ENCODE results near the gene MAU2.

The MAU2 gene

GRCh38 chr19:19338082-19338481 lies 17.5 kb downstream of the MAU2 start:
- TF ChIP-seq, protein P1, sequence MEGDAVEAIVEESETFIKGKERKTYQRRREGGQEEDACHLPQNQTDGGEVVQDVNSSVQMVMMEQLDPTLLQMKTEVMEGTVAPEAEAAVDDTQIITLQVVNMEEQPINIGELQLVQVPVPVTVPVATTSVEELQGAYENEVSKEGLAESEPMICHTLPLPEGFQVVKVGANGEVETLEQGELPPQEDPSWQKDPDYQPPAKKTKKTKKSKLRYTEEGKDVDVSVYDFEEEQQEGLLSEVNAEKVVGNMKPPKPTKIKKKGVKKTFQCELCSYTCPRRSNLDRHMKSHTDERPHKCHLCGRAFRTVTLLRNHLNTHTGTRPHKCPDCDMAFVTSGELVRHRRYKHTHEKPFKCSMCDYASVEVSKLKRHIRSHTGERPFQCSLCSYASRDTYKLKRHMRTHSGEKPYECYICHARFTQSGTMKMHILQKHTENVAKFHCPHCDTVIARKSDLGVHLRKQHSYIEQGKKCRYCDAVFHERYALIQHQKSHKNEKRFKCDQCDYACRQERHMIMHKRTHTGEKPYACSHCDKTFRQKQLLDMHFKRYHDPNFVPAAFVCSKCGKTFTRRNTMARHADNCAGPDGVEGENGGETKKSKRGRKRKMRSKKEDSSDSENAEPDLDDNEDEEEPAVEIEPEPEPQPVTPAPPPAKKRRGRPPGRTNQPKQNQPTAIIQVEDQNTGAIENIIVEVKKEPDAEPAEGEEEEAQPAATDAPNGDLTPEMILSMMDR (IDR thresholded peaks at IDR 0.05; ENCODE audit: low read depth, low read length) = no peak
- no peak for DNase-seq (ENCODE audit: extremely low read depth, low read depth)

- TF ChIP-seq, protein P1 (IDR thresholded peaks at IDR 0.05; ENCODE audit: low read depth, low read length) = no peak
These were observed 20.4 kb downstream of the MAU2 start for GRCh38 chr19:19341026-19341425.

DNA sequence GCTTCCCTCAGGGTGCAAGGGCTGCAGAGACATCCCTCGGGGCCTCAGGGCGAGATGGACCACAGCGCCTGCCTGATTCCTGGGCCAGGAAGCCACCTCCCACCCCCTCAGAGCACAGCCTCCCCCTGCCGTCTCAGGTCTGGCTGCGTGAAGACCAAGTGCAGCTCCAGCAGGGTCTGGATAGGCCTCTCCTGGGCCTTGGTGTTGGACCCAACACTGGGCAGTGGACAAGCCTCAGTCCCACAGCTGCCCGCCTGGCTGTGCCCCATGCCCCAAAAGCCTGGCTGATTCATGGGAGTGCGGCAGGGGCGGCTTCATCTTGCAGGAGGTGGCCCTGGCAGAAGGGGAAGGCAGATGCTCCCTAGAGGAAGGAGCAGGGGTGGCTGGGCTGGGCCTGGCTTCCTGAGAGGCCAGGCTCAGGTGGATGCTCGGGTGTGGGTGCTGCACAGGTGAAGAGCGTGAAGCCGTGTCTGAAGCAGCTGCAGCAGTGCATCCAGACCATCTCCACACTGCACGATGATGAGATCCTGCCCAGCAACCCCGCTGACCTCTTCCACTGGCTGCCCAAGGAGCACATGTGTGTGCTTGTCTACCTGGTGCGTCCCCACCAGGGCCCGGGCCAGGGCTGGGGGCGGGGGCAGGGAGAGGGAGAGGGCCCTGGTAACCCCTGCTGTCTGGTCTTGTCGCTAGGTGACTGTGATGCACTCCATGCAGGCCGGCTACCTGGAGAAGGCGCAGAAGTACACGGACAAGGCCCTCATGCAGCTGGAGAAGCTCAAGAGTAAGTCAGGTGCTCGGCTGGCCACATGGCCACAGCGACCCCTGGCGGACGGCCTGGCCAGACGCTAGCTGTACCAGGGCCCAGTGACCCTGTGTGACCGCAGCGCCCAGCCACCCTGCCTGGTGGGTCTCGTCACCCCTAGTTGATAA lies 21.7 kb downstream of the MAU2 start:
- TF ChIP-seq, protein P1 (IDR thresholded peaks at IDR 0.05; ENCODE audit: low read depth, low read length) = peak; percentile 91

More at GRCh38 chr19:19341026-19341425, 20.4 kb downstream of the MAU2 start:
- no peak for DNase-seq (ENCODE audit: extremely low read depth, low read depth)

GRCh38 chr19:19343016-19343362 lies 22.4 kb downstream of the MAU2 start:
- TF ChIP-seq, protein P1 (IDR thresholded peaks at IDR 0.05; ENCODE audit: low read depth, low read length) = no peak
- DNase-seq (ENCODE audit: extremely low read depth, low read depth) = no peak

More for the DNA sequence above, 21.7 kb downstream of the MAU2 start:
- DNase-seq (ENCODE audit: extremely low read depth, low read depth) = no peak

DNA sequence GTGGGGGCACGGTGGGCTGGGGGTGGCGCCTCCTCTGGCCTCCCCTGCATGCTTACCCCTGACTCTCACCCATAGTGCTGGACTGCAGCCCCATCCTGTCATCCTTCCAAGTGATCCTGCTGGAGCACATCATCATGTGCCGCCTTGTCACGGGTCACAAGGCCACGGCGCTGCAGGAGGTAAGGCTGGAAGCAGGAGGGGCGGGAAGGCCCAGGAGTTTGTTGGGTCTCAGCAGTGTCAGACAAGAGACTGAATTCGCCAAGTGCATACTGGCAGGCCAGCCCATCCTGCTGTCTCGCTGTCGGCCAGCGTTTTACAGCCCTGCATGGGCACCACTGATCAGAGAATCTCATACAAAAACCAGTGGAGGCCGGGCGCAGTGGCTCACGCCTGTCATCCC lies 23.1 kb downstream of the MAU2 start:
- TF ChIP-seq, protein P1 (IDR thresholded peaks at IDR 0.05; ENCODE audit: low read depth, low read length) = no peak
- no peak for DNase-seq (ENCODE audit: extremely low read depth, low read depth)

- TF ChIP-seq, protein P1 (IDR thresholded peaks at IDR 0.05; ENCODE audit: low read depth, low read length) = no peak
- DNase-seq (ENCODE audit: extremely low read depth, low read depth) = no peak
These were observed 24.6 kb downstream of the MAU2 start for GRCh38 chr19:19345232-19345631.

DNA sequence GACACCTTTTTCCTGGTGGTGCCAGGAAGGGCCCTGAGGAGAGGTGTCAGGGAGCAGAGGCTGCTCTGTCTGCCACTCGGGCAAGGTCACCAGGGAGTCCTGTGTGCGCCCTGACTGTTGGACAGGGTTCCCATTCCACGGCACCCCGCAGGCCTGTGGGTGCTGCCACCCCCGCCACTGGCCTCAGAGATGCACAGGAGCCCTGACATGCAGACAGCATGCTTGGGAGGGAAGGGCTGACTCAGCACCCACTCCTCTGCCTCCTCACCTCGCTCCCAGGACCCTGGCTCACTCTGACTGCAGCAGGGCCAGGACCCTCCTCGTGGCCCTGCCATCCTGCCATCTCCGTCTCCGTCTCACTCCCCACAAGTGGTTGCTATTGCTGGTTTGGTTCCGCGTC lies 25.3 kb downstream of the MAU2 start:
- TF ChIP-seq, protein P1 (IDR thresholded peaks at IDR 0.05; ENCODE audit: low read depth, low read length) = no peak
- DNase-seq (ENCODE audit: extremely low read depth, low read depth) = no peak

Data from AG09319 (cell line).